Measurements from ENCODE around the gene RFC5.
"Not testable (repeated sequence)": the region's sequence is repeated elsewhere in the genome, so short reads cannot be mapped to it uniquely, and the experiment has no call there.

The RFC5 gene

GRCh38 chr12:118070650-118071049, 54.1 kb downstream of the RFC5 start:
- no peak overlapping the region for H3K4me3 ChIP-seq (ENCODE audit: low read depth in 1 of 2, low read length in 2 of 2)
- H3K27ac ChIP-seq (ENCODE audit: low read depth, low read length) = no peak overlapping the region
- no peaks in the 10 kb centered on the region for H3K4me1 ChIP-seq (ENCODE audit: control insufficient read depth in 1 of 2, insufficient read depth in 2 of 2, low read length in 2 of 2)
- peaks cover 5 to 40% of the 10 kb centered on the region in 2 donors for H3K36me3 ChIP-seq (ENCODE audit: control insufficient read depth in 1 of 2, insufficient read depth in 2 of 2, low read length in 2 of 2)
- H3K9ac ChIP-seq (ENCODE audit: low read depth in 1 of 2, low read length in 2 of 2) = no peak overlapping the region
- H3K27me3 ChIP-seq (ENCODE audit: control insufficient read depth in 1 of 2, insufficient read depth in 2 of 2, low read length in 2 of 2) = no peaks in the 10 kb centered on the region
- no peaks in the 10 kb centered on the region for H3K9me3 ChIP-seq (ENCODE audit: control insufficient read depth in 1 of 2, low read length in 2 of 2)

- H3K36me3 ChIP-seq (ENCODE audit: control insufficient read depth in 1 of 2, insufficient read depth in 2 of 2, low read length in 2 of 2) = peaks cover 12 to 47% of the 10 kb centered on the region in 2 donors
- H3K27me3 ChIP-seq (ENCODE audit: control insufficient read depth in 1 of 2, insufficient read depth in 2 of 2, low read length in 2 of 2) = no peaks in the 10 kb centered on the region
- no peaks in the 10 kb centered on the region for H3K9me3 ChIP-seq (ENCODE audit: control insufficient read depth in 1 of 2, low read length in 2 of 2)
- H3K9ac ChIP-seq (ENCODE audit: low read depth in 1 of 2, low read length in 2 of 2) = no peak overlapping the region
- H3K4me3 ChIP-seq (ENCODE audit: low read depth in 1 of 2, low read length in 2 of 2) = no peak overlapping the region
- no peaks in the 10 kb centered on the region for H3K4me1 ChIP-seq (ENCODE audit: control insufficient read depth in 1 of 2, insufficient read depth in 2 of 2, low read length in 2 of 2)
- no peak overlapping the region for H3K27ac ChIP-seq (ENCODE audit: low read depth, low read length)
These were observed 57.3 kb downstream of the RFC5 start for GRCh38 chr12:118073768-118074167.

- H3K4me1 ChIP-seq (ENCODE audit: control insufficient read depth in 1 of 2, insufficient read depth in 2 of 2, low read length in 2 of 2); H3K9ac ChIP-seq (ENCODE audit: low read depth in 1 of 2, low read length in 2 of 2); H3K27me3 ChIP-seq (ENCODE audit: control insufficient read depth in 1 of 2, insufficient read depth in 2 of 2, low read length in 2 of 2); H3K27ac ChIP-seq (ENCODE audit: low read depth, low read length); H3K4me3 ChIP-seq (ENCODE audit: low read depth in 1 of 2, low read length in 2 of 2); H3K9me3 ChIP-seq (ENCODE audit: control insufficient read depth in 1 of 2, low read length in 2 of 2): not testable (repeated sequence)
- peaks cover 10 to 53% of the 10 kb centered on the region in 2 donors for H3K36me3 ChIP-seq (ENCODE audit: control insufficient read depth in 1 of 2, insufficient read depth in 2 of 2, low read length in 2 of 2)
These were observed 65.0 kb downstream of the RFC5 start for GRCh38 chr12:118081521-118081920.

All from duodenal mucosa (tissue), 2 donors.